Keratinocyte (primary cell): ENCODE measurements around the gene ZBTB34. TPM values are rescaled to one million over a fixed set of nuclear protein-coding genes. Genes with fewer than 3 reads are reported as not detected.

Source experiments
- DNase-seq: peaks from one replicate; pipeline ENCODE4 v3.0.0-alpha.2; 2011; ENCODE audit warnings: low read depth, missing footprints, low spot score
- FAIRE-seq: peaks from 2 replicates; lab custom pipeline; 2011; peaks lifted over from hg19 to GRCh38; lab: Jason Lieb, UNC
- H2AFZ ChIP-seq: 2 replicates; pipeline ENCODE4 v1.6.0; 2012; ENCODE audit warnings: low read length, control low read depth, inconsistent platforms; ENCODE audit not compliant: control insufficient read depth
- H3K27ac ChIP-seq: 2 replicates; pipeline ENCODE4 v1.5.1; 2011; ENCODE audit warnings: low read length; ENCODE audit not compliant: control insufficient read depth, insufficient read depth
- H3K27me3 ChIP-seq: 3 replicates; pipeline ENCODE4 v1.6.0; 2011; ENCODE audit warnings: low read length; ENCODE audit not compliant: control insufficient read depth, insufficient read depth; ENCODE audit errors: extremely low read depth
- H3K36me3 ChIP-seq, 2 experiments: 2 replicates in 1 of 2; 3 replicates in 1 of 2; pipeline ENCODE4 v1.5.1; 2011; ENCODE audit warnings: low read length in 2 of 2, mild to moderate bottlenecking in 1 of 2; ENCODE audit not compliant: control insufficient read depth in 2 of 2, insufficient read depth in 2 of 2; ENCODE audit errors: extremely low read depth in 1 of 2
- H3K4me1 ChIP-seq: 3 replicates; pipeline ENCODE4 v1.5.1; 2011; ENCODE audit warnings: low read length; ENCODE audit not compliant: control insufficient read depth, insufficient read depth; ENCODE audit errors: extremely low read depth
- H3K4me2 ChIP-seq: 3 replicates; pipeline ENCODE4 v1.6.0; 2011; ENCODE audit warnings: low read depth, low read length; ENCODE audit not compliant: control insufficient read depth, insufficient read depth; ENCODE audit errors: extremely low read depth
- H3K4me3 ChIP-seq, 3 experiments: fragments of 200-600 bp in 1 of 3; sonication (generic) in 1 of 3; 2 replicates in 2 of 3; 3 replicates in 1 of 3; pipeline ENCODE4 v1.5.1; 2011 to 2016; ENCODE audit warnings: low read length in 3 of 3, mild to moderate bottlenecking in 3 of 3, control low read depth in 2 of 3, inconsistent platforms in 1 of 3, low read depth in 1 of 3, mixed read lengths in 1 of 3, mixed run types in 1 of 3, moderate library complexity in 1 of 3; ENCODE audit not compliant: control insufficient read depth in 2 of 3, insufficient read depth in 2 of 3; ENCODE audit errors: extremely low read depth in 1 of 3
- H3K79me2 ChIP-seq: 2 replicates; pipeline ENCODE4 v1.6.0; 2012; ENCODE audit warnings: low read length; ENCODE audit not compliant: control insufficient read depth, insufficient read depth
- H3K9ac ChIP-seq: 3 replicates; pipeline ENCODE4 v1.6.0; 2011; ENCODE audit warnings: low read length; ENCODE audit not compliant: control insufficient read depth, insufficient read depth; ENCODE audit errors: extremely low read depth
- H3K9me1 ChIP-seq: 3 replicates; pipeline ENCODE4 v1.6.0; 2011; ENCODE audit warnings: low read length; ENCODE audit not compliant: control insufficient read depth, insufficient read depth; ENCODE audit errors: extremely low read depth
- H3K9me3 ChIP-seq: 2 replicates; pipeline ENCODE4 v1.5.1; 2012; ENCODE audit warnings: low read depth, low read length; ENCODE audit not compliant: control insufficient read depth
- H4K20me1 ChIP-seq: 3 replicates; pipeline ENCODE4 v1.6.0; 2011; ENCODE audit warnings: low read length; ENCODE audit not compliant: control insufficient read depth, insufficient read depth; ENCODE audit errors: extremely low read depth
- EZH2 ChIP-seq: IDR thresholded peaks from one replicate; pipeline ENCODE4 v1.6.1; 2012; ENCODE audit warnings: inconsistent platforms, mild to moderate bottlenecking, low read length, moderate library complexity
- dilution Hi-C: fragments of 300-500 bp; cut with MboI; formaldehyde crosslinking; loops from one replicate; pipeline ENCODE4 v1.7.0; 2020; ENCODE audit warnings: low sequenced_read_pairs; ENCODE audit not compliant: extremely low pct_ligation_motif_present
- polyA plus RNA-seq, 5 experiments: library from polyadenylated mRNA; depleted of rRNA in 3 of 5; stranded (reverse) in 3 of 5; stranded (forward) in 1 of 5; unstranded in 1 of 5; fragments of >200 nt; gene quantifications; 1 replicate in 1 of 5; 2 replicates in 3 of 5; 3 replicates in 1 of 5; pipeline versions ENCODE4 v1.2.1 to v1.2.3, GENCODE V29; 2011 to 2012; ENCODE audit warnings: missing spikeins in 2 of 5, low read depth in 1 of 5, low replicate concordance in 1 of 5
- TF ChIP-seq, protein P1 (sequence below), 3 experiments: IDR thresholded peaks in 1 of 3; conservative IDR thresholded peaks in 1 of 3; optimal IDR thresholded peaks in 1 of 3; 2 replicates in 2 of 3; 3 replicates in 1 of 3; pipeline versions ENCODE3 to v1.5.1; 2011; ENCODE audit warnings: low read length in 3 of 3, mild to moderate bottlenecking in 3 of 3, moderate library complexity in 2 of 3, control low read depth in 1 of 3, inconsistent platforms in 1 of 3; ENCODE audit not compliant: insufficient read depth in 2 of 3; ENCODE audit errors: extremely low read depth in 1 of 3

ZBTB34 gene
- polyA plus RNA-seq, 1 donor (not counting 4 experiments of a cell fraction or from before 2014, with no cell fraction given), result 6.4 TPM

DNA sequence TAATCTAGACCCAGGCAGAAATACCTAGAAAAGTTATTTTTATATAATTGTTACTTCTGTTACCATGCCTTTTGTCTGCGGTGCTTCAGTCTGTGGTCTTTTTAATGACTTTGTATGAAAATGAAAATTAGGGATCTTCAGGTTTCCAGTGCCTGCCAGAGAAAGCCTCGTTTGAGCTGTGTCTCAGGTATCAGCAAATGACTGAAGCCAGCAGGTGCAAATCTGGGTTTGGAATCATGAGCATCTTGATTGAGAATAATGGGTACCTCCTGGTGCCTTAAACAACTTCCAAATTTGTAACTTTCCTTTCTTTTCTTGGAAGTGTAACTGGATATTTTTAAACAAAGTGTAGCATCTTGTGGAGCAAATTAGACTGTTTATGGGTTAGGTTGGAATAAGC, 4.3 kb downstream of the ZBTB34 start:
- H2AFZ ChIP-seq, result no peak overlapping the region
- H3K4me2 ChIP-seq, result no peak overlapping the region
- H3K4me1 ChIP-seq, result peaks cover 25% of the 10 kb centered on the region
- peaks cover 58% of the 10 kb centered on the region for H3K79me2 ChIP-seq
- no peak overlapping the region for H3K4me3 ChIP-seq
- dilution Hi-C loops, result no loop called here
- no peak overlapping the region for H3K27ac ChIP-seq
- H4K20me1 ChIP-seq, result peaks cover 3% of the 10 kb centered on the region
- FAIRE-seq (no peak), DNase-seq (no peak)
- peaks cover 4 to 9% of the 10 kb centered on the region in 2 experiments for H3K36me3 ChIP-seq
- peaks cover 7% of the 10 kb centered on the region for H3K9me1 ChIP-seq
- H3K9me3 ChIP-seq, result no peaks in the 10 kb centered on the region
- no peaks in the 10 kb centered on the region for H3K27me3 ChIP-seq
- no peak overlapping the region for H3K9ac ChIP-seq
- TF ChIP-seq EZH2, result no peak
- TF ChIP-seq, protein P1, sequence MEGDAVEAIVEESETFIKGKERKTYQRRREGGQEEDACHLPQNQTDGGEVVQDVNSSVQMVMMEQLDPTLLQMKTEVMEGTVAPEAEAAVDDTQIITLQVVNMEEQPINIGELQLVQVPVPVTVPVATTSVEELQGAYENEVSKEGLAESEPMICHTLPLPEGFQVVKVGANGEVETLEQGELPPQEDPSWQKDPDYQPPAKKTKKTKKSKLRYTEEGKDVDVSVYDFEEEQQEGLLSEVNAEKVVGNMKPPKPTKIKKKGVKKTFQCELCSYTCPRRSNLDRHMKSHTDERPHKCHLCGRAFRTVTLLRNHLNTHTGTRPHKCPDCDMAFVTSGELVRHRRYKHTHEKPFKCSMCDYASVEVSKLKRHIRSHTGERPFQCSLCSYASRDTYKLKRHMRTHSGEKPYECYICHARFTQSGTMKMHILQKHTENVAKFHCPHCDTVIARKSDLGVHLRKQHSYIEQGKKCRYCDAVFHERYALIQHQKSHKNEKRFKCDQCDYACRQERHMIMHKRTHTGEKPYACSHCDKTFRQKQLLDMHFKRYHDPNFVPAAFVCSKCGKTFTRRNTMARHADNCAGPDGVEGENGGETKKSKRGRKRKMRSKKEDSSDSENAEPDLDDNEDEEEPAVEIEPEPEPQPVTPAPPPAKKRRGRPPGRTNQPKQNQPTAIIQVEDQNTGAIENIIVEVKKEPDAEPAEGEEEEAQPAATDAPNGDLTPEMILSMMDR (optimal IDR thresholded peaks at IDR 0.05 in 1 of 3, IDR thresholded peaks at IDR 0.05 in 1 of 3, conservative IDR thresholded peaks at IDR 0.05 in 1 of 3; ENCODE audit: extremely low read depth in 1 of 3, insufficient read depth in 2 of 3, low read length in 3 of 3), result no peak

DNA sequence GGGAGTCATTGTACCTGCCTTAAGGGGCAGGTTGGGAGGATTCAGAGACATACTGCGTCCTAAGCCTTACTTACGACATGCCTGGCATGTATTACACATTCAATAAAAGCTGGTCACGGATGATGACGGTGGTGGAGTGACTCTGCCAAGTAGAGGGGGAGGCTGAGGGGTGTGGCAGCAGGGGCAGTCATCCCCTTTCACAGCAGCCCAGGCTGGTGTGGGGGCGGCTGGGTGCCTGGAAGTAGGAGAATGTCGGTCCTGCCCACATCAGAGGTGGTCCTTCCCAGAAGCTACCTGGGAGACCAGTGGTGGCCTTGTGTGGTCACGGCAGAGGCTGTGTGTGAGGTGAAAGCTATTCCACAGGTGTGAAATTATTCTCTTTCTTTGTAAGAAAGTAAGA, 8.9 kb downstream of the ZBTB34 start:
- DNase-seq, result no peak
- Histone ChIP-seq H4K20me1 (no peaks in the 10 kb centered on the region), H3K27me3 (no peaks in the 10 kb centered on the region), H3K4me3 (no peak overlapping the region), H3K4me1 (peaks cover 7% of the 10 kb centered on the region), H3K79me2 (peaks cover 31% of the 10 kb centered on the region), H2AFZ (no peak overlapping the region), H3K27ac (no peak overlapping the region), H3K36me3 (peaks cover 4 to 5% of the 10 kb centered on the region in 2 experiments), H3K4me2 (no peak overlapping the region), H3K9ac (no peak overlapping the region), H3K9me3 (no peaks in the 10 kb centered on the region), H3K9me1 (no peaks in the 10 kb centered on the region)
- dilution Hi-C loops, result no loop called here
- TF ChIP-seq EZH2, result no peak
- TF ChIP-seq, protein P1 (optimal IDR thresholded peaks at IDR 0.05 in 1 of 3, IDR thresholded peaks at IDR 0.05 in 1 of 3, conservative IDR thresholded peaks at IDR 0.05 in 1 of 3; ENCODE audit: extremely low read depth in 1 of 3, insufficient read depth in 2 of 3, low read length in 3 of 3), result no peak
- no peak for FAIRE-seq
